PC-3 (cell line): ENCODE data around the gene NXPH1. TPM values are rescaled to one million over a fixed set of nuclear protein-coding genes. Genes with fewer than 3 reads are reported as not detected.

Source experiments
- ATAC-seq: fragments of 200-7000 bp; cut with Tn5 transposase; 2 replicates; pipeline ENCODE4 v1.9.1; 2020; ENCODE audit warnings: mild to moderate bottlenecking, moderate library complexity
- BruUV-seq: library from RNA; stranded (reverse); fragments of 400-500 nt; replicated peaks from 2 replicates; lab custom pipeline; 2021; lab: Mats Ljungman, UMichigan
- CTCF ChIA-PET: fragments of 300-600 bp; sonication (Branson Sonifier 250); formaldehyde crosslinking; loops from one replicate; lab custom pipeline; 2022; ENCODE audit warnings: antibody characterized with exemption; lab: Charles Lee
- POLR2A ChIA-PET: fragments of 300-600 bp; sonication (Branson Sonifier 250); formaldehyde crosslinking; loops from one replicate; lab custom pipeline; 2022; ENCODE audit warnings: antibody characterized with exemption; ENCODE audit not compliant: unreplicated experiment; lab: Charles Lee
- DNase-seq: peaks from one replicate; pipeline ENCODE4 v3.0.0-alpha.2; 2015
- H2AFZ ChIP-seq: fragments of 300-600 bp; sonication (generic); 2 replicates; pipeline ENCODE4 v1.6.0; 2016; ENCODE audit warnings: antibody characterized with exemption, low read length
- H3F3A ChIP-seq: fragments of 300-600 bp; sonication (generic); one replicate; pipeline ENCODE4 v1.6.0; 2017; ENCODE audit warnings: antibody characterized with exemption, low read length, control low read depth, mild to moderate bottlenecking; ENCODE audit not compliant: unreplicated experiment
- H3K27ac ChIP-seq: fragments of 300-600 bp; sonication (generic); 2 replicates; pipeline ENCODE4 v1.5.1; 2016; ENCODE audit warnings: mild to moderate bottlenecking, low read length
- H3K27me3 ChIP-seq: fragments of 300-600 bp; sonication (generic); 2 replicates; pipeline ENCODE4 v1.6.1; 2016; ENCODE audit warnings: low read length, mixed read lengths
- H3K36me3 ChIP-seq: fragments of 300-600 bp; sonication (generic); 2 replicates; pipeline ENCODE4 v1.6.1; 2016; ENCODE audit warnings: low read depth, mixed run types, low read length, mixed read lengths
- H3K4me1 ChIP-seq: fragments of 300-600 bp; sonication (generic); 2 replicates; pipeline ENCODE4 v1.5.1; 2016; ENCODE audit warnings: low read length; ENCODE audit not compliant: insufficient read depth
- H3K4me2 ChIP-seq: fragments of 300-600 bp; sonication (generic); 2 replicates; pipeline ENCODE4 v1.6.0; 2016; ENCODE audit warnings: low read length
- H3K4me3 ChIP-seq: fragments of 300-600 bp; sonication (generic); 2 replicates; pipeline ENCODE4 v1.5.1; 2016; ENCODE audit warnings: mild to moderate bottlenecking, low read length, mixed read lengths
- H3K79me2 ChIP-seq: fragments of 300-600 bp; sonication (generic); 2 replicates; pipeline ENCODE4 v1.6.1; 2017; ENCODE audit warnings: low read length, mixed read lengths
- H3K9ac ChIP-seq: fragments of 300-600 bp; sonication (generic); 2 replicates; pipeline ENCODE4 v1.6.0; 2016; ENCODE audit warnings: mild to moderate bottlenecking, low read length
- H3K9me2 ChIP-seq: fragments of 300-600 bp; sonication (generic); replicated peaks from 2 replicates; pipeline ENCODE4 v1.6.1; 2016; ENCODE audit warnings: mixed run types, low read length, mixed read lengths
- H3K9me3 ChIP-seq: fragments of 300-600 bp; sonication (generic); 2 replicates; pipeline ENCODE4 v1.6.1; 2016; ENCODE audit warnings: low read length, mixed read lengths
- H4K20me1 ChIP-seq: fragments of 300-600 bp; sonication (generic); 2 replicates; pipeline ENCODE4 v1.6.1; 2016; ENCODE audit warnings: low read length, mixed read lengths
- EZH2 ChIP-seq: fragments of 300-600 bp; sonication (generic); IDR thresholded peaks from one replicate; pipeline ENCODE4 v1.6.1; 2017; ENCODE audit warnings: antibody characterized with exemption, mild to moderate bottlenecking, low read length; ENCODE audit not compliant: unreplicated experiment
- EZH2phosphoT487 ChIP-seq: fragments of 300-600 bp; sonication (generic); IDR thresholded peaks from 2 replicates; pipeline ENCODE4 v1.6.1; 2018; ENCODE audit warnings: mild to moderate bottlenecking, antibody characterized with exemption, low read length, borderline replicate concordance
- intact Hi-C: fragments of 100-400 bp; cut with micrococcal nuclease; formaldehyde crosslinking; loops from 2 replicates; pipeline ENCODE4 v1.9.0; 2023
- total RNA-seq: library from RNA; depleted of rRNA; stranded (reverse); fragments of >200 nt; gene quantifications from 2 replicates; pipeline ENCODE4 v1.2.3, GENCODE V29; 2014
- TF ChIP-seq, protein P1 (sequence below): fragments of 300-600 bp; sonication (generic); conservative IDR thresholded peaks from 2 replicates; pipeline ENCODE4 v1.5.1; 2017; ENCODE audit warnings: antibody characterized with exemption, low read depth, mild to moderate bottlenecking, low read length

Gene NXPH1
- total RNA-seq, 1 experiment from 2014 or later: not detected

DNA sequence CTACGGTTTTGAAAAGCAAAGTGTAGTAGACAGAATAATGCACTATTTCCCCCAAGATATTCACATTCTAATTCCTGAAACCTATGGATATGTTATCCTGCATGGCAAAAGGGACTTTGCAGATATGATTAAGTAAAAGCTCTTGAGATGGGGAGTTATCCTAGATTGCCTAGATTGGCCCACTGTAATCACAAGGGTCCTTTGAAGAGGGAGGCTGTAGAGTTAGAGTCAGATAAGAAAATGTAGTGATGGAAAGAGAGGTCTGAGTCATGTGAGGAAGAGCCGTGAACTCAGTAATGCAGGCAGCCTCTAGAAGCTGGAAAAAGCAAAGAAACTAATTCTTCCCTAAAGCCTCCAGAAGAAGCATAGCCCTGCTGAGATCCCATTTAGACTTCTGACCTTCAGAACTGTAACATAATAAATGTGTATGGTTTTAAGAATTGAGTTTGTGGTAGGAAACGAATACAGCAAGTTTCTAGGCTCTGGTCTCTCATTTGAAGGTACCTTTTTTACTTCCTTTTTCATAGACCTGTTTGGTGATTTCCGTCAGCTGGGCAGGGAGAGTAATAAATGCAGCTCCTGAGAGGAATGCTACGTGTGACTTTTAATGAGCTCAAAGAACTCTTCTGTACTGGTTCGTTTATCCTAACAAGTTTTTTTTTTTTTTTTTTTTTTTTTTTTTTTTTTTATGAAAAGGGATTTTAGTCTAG is 41.9 kb upstream of the NXPH1 start:
- ATAC-seq: no peak
- no peaks in the 10 kb centered on the region for H3F3A ChIP-seq
- no peak for DNase-seq
- no peaks in the 10 kb centered on the region for H3K79me2 ChIP-seq
- H2AFZ ChIP-seq: no peak overlapping the region
- peaks cover 12% of the 10 kb centered on the region; the same call in 1 of the 2 replicates for H3K27me3 ChIP-seq
- no peak overlapping the region for H3K4me2 ChIP-seq
- ChIA-PET POLR2A (no interaction called here), CTCF (no interaction called here)
- BruUV-seq: no TSS peak
- H3K9me3 ChIP-seq: no peaks in the 10 kb centered on the region
- TF ChIP-seq, protein P1, sequence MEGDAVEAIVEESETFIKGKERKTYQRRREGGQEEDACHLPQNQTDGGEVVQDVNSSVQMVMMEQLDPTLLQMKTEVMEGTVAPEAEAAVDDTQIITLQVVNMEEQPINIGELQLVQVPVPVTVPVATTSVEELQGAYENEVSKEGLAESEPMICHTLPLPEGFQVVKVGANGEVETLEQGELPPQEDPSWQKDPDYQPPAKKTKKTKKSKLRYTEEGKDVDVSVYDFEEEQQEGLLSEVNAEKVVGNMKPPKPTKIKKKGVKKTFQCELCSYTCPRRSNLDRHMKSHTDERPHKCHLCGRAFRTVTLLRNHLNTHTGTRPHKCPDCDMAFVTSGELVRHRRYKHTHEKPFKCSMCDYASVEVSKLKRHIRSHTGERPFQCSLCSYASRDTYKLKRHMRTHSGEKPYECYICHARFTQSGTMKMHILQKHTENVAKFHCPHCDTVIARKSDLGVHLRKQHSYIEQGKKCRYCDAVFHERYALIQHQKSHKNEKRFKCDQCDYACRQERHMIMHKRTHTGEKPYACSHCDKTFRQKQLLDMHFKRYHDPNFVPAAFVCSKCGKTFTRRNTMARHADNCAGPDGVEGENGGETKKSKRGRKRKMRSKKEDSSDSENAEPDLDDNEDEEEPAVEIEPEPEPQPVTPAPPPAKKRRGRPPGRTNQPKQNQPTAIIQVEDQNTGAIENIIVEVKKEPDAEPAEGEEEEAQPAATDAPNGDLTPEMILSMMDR: no peak
- TF ChIP-seq EZH2phosphoT487 (no peak), EZH2 (no peak)
- H3K9ac ChIP-seq: no peak overlapping the region
- intact Hi-C loops: no loop called here
- no peaks in the 10 kb centered on the region for H3K9me2 ChIP-seq
- no peaks in the 10 kb centered on the region for H3K4me1 ChIP-seq
- H3K27ac ChIP-seq: no peak overlapping the region
- H3K4me3 ChIP-seq: no peak overlapping the region
- no peaks in the 10 kb centered on the region for H4K20me1 ChIP-seq
- no peaks in the 10 kb centered on the region for H3K36me3 ChIP-seq

DNA sequence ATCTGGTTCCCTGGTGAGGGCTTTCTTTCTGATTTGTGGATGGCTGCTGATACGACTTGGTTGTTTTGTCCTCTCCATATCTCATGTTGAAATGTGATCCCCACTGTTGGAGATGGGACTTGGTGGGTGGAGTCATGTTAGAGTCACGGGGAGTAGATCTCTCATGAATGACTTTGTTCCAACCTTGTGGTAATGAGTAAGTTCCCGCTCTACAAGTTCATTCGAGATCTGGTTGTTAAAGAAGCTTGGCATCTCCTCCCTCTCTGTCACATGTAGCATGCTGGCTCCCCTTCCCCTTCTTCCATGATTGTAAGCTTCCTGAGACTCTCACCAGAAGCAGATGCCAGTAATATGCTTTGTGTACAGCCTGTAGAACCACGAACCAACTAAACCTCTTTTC is 37.1 kb upstream of the NXPH1 start:
- H3K36me3 ChIP-seq: no peaks in the 10 kb centered on the region
- CTCF ChIA-PET: no interaction called here
- H3K4me1 ChIP-seq: no peaks in the 10 kb centered on the region
- no peak overlapping the region for H3K9ac ChIP-seq
- peaks cover 5% of the 10 kb centered on the region; the same call in 1 of the 2 replicates for H3K27me3 ChIP-seq
- no peak overlapping the region for H3K4me2 ChIP-seq
- no peak for ATAC-seq
- H3K9me2 ChIP-seq: no peaks in the 10 kb centered on the region
- no peak overlapping the region for H2AFZ ChIP-seq
- no peaks in the 10 kb centered on the region for H4K20me1 ChIP-seq
- TF ChIP-seq, protein P1: no peak
- TF ChIP-seq EZH2: no peak
- no peak for TF ChIP-seq EZH2phosphoT487
- no peaks in the 10 kb centered on the region for H3F3A ChIP-seq
- no TSS peak for BruUV-seq
- POLR2A ChIA-PET: no interaction called here
- H3K4me3 ChIP-seq: no peak overlapping the region
- no peak overlapping the region for H3K27ac ChIP-seq
- H3K79me2 ChIP-seq: no peaks in the 10 kb centered on the region
- DNase-seq: no peak
- H3K9me3 ChIP-seq: no peaks in the 10 kb centered on the region
- intact Hi-C loops: no loop called here

DNA sequence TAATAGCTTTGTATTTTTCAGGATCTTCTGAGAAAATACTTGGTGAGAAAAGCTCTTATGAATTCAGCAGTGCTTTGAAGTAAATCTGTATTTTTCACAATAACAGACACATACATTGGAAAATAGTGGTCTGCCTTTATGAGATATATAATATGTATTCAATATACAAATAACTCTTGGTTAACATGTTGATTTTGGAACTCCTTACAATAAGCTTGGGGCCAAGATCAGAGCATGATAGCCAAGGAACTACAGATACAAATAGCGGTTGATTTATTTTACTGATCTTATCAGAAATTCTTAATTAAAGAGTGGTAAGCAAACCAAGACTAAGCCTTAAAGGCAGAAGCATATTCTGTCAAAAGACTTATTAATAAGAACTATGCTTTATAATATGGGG is 24.5 kb upstream of the NXPH1 start:
- no peak overlapping the region for H2AFZ ChIP-seq
- H3K9ac ChIP-seq: no peak overlapping the region
- POLR2A ChIA-PET: no interaction called here
- ATAC-seq (no peak), DNase-seq (no peak)
- H3K27me3 ChIP-seq: no peaks in the 10 kb centered on the region
- no TSS peak for BruUV-seq
- no peaks in the 10 kb centered on the region for H3K79me2 ChIP-seq
- H4K20me1 ChIP-seq: no peaks in the 10 kb centered on the region
- H3K4me2 ChIP-seq: no peak overlapping the region
- H3K27ac ChIP-seq: no peak overlapping the region
- CTCF ChIA-PET: no interaction called here
- no peak for TF ChIP-seq EZH2phosphoT487
- TF ChIP-seq, protein P1: no peak
- no peak for TF ChIP-seq EZH2
- no peaks in the 10 kb centered on the region for H3K4me1 ChIP-seq
- H3F3A ChIP-seq: no peaks in the 10 kb centered on the region
- intact Hi-C loops: no loop called here
- no peaks in the 10 kb centered on the region for H3K9me2 ChIP-seq
- H3K36me3 ChIP-seq: no peaks in the 10 kb centered on the region
- no peak overlapping the region for H3K4me3 ChIP-seq
- H3K9me3 ChIP-seq: no peaks in the 10 kb centered on the region
